ENCODE measurements around the gene HAND2.

- TF ChIP-seq CTCF (IDR thresholded peaks at IDR 0.05) (no peak), POLR2A (IDR thresholded peaks at IDR 0.05) (no peak), POLR2AphosphoS5 (IDR thresholded peaks at IDR 0.05) (no peak)
Observed at GRCh38 chr4:173488074-173488473, 42.0 kb downstream of the HAND2 start.
